ENCODE results near the gene TOX2. TPM values are rescaled to one million over a fixed set of nuclear protein-coding genes. Genes with fewer than 3 reads are reported as not detected.

TOX2 gene
- total RNA-seq, 1 donor from 2014 or later: 5.0 TPM

GRCh38 chr20:44015733-44016103 is 101.1 kb downstream of the TOX2 start:
- H3K27ac Mint-ChIP-seq (ENCODE audit: unreplicated experiment): no peak overlapping the region
- no peak for TF ChIP-seq CTCF (IDR thresholded peaks at IDR 0.05; ENCODE audit: unreplicated experiment)
- peaks cover 4% of the 10 kb centered on the region for H3K27me3 Mint-ChIP-seq (ENCODE audit: unreplicated experiment)
- peaks cover 6% of the 10 kb centered on the region for H3K4me1 Mint-ChIP-seq (ENCODE audit: unreplicated experiment)
- DNase-seq (ENCODE audit: low spot score): no peak
- no peaks in the 10 kb centered on the region for H3K9me3 Mint-ChIP-seq (ENCODE audit: unreplicated experiment)
- H3K4me3 Mint-ChIP-seq (ENCODE audit: unreplicated experiment): no peak overlapping the region
- no peaks in the 10 kb centered on the region for H3K36me3 Mint-ChIP-seq (ENCODE audit: low read depth, unreplicated experiment)

DNA sequence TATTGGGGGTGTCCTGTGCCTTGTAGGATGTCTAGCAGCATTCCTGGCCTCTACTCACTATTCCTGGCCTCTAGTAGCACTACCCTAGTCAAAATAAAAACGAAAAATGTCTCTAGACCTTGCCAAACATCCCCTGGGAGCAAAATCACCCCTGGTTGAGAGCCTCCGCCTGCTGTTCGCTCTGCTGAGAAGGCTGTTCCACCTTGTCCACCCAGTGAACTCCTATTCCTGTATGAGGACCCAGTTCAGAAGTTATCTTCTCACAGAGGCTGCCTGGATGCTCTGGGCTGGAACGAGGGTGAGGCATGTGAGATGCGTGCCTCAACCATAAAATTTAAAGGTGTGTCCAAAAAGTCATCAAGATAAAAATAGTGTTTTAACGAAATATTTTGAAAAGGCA is 101.9 kb downstream of the TOX2 start:
- Mint-ChIP-seq H3K27me3 (ENCODE audit: unreplicated experiment) (peaks cover 7% of the 10 kb centered on the region), H3K36me3 (ENCODE audit: low read depth, unreplicated experiment) (no peaks in the 10 kb centered on the region), H3K9me3 (ENCODE audit: unreplicated experiment) (no peaks in the 10 kb centered on the region), H3K4me3 (ENCODE audit: unreplicated experiment) (no peak overlapping the region), H3K4me1 (ENCODE audit: unreplicated experiment) (peaks cover 6% of the 10 kb centered on the region), H3K27ac (ENCODE audit: unreplicated experiment) (no peak overlapping the region)
- no peak for DNase-seq (ENCODE audit: low spot score)
- TF ChIP-seq CTCF (IDR thresholded peaks at IDR 0.05; ENCODE audit: unreplicated experiment): no peak

- H3K9me3 Mint-ChIP-seq (ENCODE audit: unreplicated experiment): no peaks in the 10 kb centered on the region
Observed at GRCh38 chr20:44017211-44017610, 102.6 kb downstream of the TOX2 start.

GRCh38 chr20:44017905-44018258 is 103.2 kb downstream of the TOX2 start:
- no peak overlapping the region for H3K27ac Mint-ChIP-seq (ENCODE audit: unreplicated experiment)

More at GRCh38 chr20:44017211-44017610, 102.6 kb downstream of the TOX2 start:
- H3K36me3 Mint-ChIP-seq (ENCODE audit: low read depth, unreplicated experiment): no peaks in the 10 kb centered on the region
- peaks cover 7% of the 10 kb centered on the region for H3K27me3 Mint-ChIP-seq (ENCODE audit: unreplicated experiment)
- no peak overlapping the region for H3K4me3 Mint-ChIP-seq (ENCODE audit: unreplicated experiment)
- no peak overlapping the region for H3K27ac Mint-ChIP-seq (ENCODE audit: unreplicated experiment)
- no peak for TF ChIP-seq CTCF (IDR thresholded peaks at IDR 0.05; ENCODE audit: unreplicated experiment)
- peaks cover 6% of the 10 kb centered on the region for H3K4me1 Mint-ChIP-seq (ENCODE audit: unreplicated experiment)
- no peak for DNase-seq (ENCODE audit: low spot score)

More at GRCh38 chr20:44017905-44018258, 103.2 kb downstream of the TOX2 start:
- H3K9me3 Mint-ChIP-seq (ENCODE audit: unreplicated experiment): no peaks in the 10 kb centered on the region
- no peak overlapping the region for H3K4me3 Mint-ChIP-seq (ENCODE audit: unreplicated experiment)
- no peaks in the 10 kb centered on the region for H3K36me3 Mint-ChIP-seq (ENCODE audit: low read depth, unreplicated experiment)
- H3K4me1 Mint-ChIP-seq (ENCODE audit: unreplicated experiment): peaks cover 6% of the 10 kb centered on the region
- TF ChIP-seq CTCF (IDR thresholded peaks at IDR 0.05; ENCODE audit: unreplicated experiment): no peak
- no peak for DNase-seq (ENCODE audit: low spot score)
- peaks cover 7% of the 10 kb centered on the region for H3K27me3 Mint-ChIP-seq (ENCODE audit: unreplicated experiment)

Measured in endothelial cell (in vitro differentiated cells).